D721Med (cell line): ENCODE data around the gene SPATA3.

ENCODE experiments used
- DNase-seq: peaks from one replicate; pipeline ENCODE4 v3.0.0; 2011; ENCODE audit warnings: low spot score; ENCODE audit not compliant: insufficient read length
- FAIRE-seq: peaks from 2 replicates; lab custom pipeline; 2011; peaks lifted over from hg19 to GRCh38; lab: Jason Lieb, UNC
- CTCF ChIP-seq: IDR thresholded peaks from 2 replicates; pipeline ENCODE4 v1.5.1; 2012; ENCODE audit warnings: mild to moderate bottlenecking, control low read depth; ENCODE audit not compliant: insufficient read depth; ENCODE audit errors: missing control alignments

Gene SPATA3

GRCh38 chr2:231036131-231036530 lies 40.2 kb downstream of the SPATA3 start:
- FAIRE-seq (no peak), DNase-seq (no peak)
- no peak for TF ChIP-seq CTCF

- FAIRE-seq (no peak), DNase-seq (no peak)
- no peak for TF ChIP-seq CTCF
Observed at GRCh38 chr2:231036578-231037106, 40.7 kb downstream of the SPATA3 start.

- peak; percentile 63 for DNase-seq
- no peak for FAIRE-seq
Observed at GRCh38 chr2:231037202-231037730, 41.3 kb downstream of the SPATA3 start, which contains the start of gene C2orf72. C2orf72 (plus strand) TSS chr2:231037523; CDS start chr2:231037566, 43 bp downstream.

GRCh38 chr2:231037731-231038482 lies 42.0 kb downstream of the SPATA3 start:
- no peak for TF ChIP-seq CTCF
- no peak for DNase-seq
- FAIRE-seq = no peak

More at GRCh38 chr2:231037202-231037730, 41.3 kb downstream of the SPATA3 start, which contains the start of gene C2orf72:
- no peak for TF ChIP-seq CTCF

GRCh38 chr2:231038483-231039293 lies 42.8 kb downstream of the SPATA3 start:
- DNase-seq (no peak), FAIRE-seq (no peak)
- no peak for TF ChIP-seq CTCF

- FAIRE-seq (no peak), DNase-seq (no peak)
- no peak for TF ChIP-seq CTCF
Observed at GRCh38 chr2:231039294-231039664, 43.4 kb downstream of the SPATA3 start.
